Activated CD4-positive, alpha-beta T cell treated with anti-CD3 and anti-CD28 coated beads for 36 hours (primary cell): ENCODE results near the gene VMP1. TPM values are rescaled to one million over a fixed set of nuclear protein-coding genes. Genes with fewer than 3 reads are reported as not detected.
A peak's percentile ranks its signal among the peaks of the same experiment; 100 is the strongest.
"Not testable (repeated sequence)": the region's sequence is repeated elsewhere in the genome, so short reads cannot be mapped to it uniquely, and the experiment has no call there.

Source experiments
- ATAC-seq: fragments of 200-7000 bp; cut with Tn5 transposase; one replicate; pipeline ENCODE4 v1.10.0; 2021; ENCODE audit warnings: mild to moderate bottlenecking, moderate library complexity
- CTCF ChIA-PET: fragments of 350-600 bp; sonication (Branson Sonifier 250); formaldehyde crosslinking; loops from one replicate; lab custom pipeline; 2021; ENCODE audit warnings: antibody characterized with exemption; lab: Charles Lee
- POLR2A ChIA-PET: fragments of 350-600 bp; sonication (Branson Sonifier 250); formaldehyde crosslinking; loops from one replicate; lab custom pipeline; 2021; ENCODE audit warnings: antibody characterized with exemption, inconsistent platforms; lab: Charles Lee
- DNase-seq: peaks from one replicate; pipeline ENCODE4 v3.0.0-alpha.2; 2020
- H3K27ac Mint-ChIP-seq: one replicate; pipeline ENCODE4 v1.8.0; 2021; ENCODE audit warnings: mixed read lengths
- H3K27me3 Mint-ChIP-seq: one replicate; pipeline ENCODE4 v1.8.0; 2021; ENCODE audit warnings: mixed read lengths
- H3K36me3 Mint-ChIP-seq: one replicate; pipeline ENCODE4 v1.8.0; 2021; ENCODE audit warnings: low read depth, mixed read lengths
- H3K4me1 Mint-ChIP-seq: one replicate; pipeline ENCODE4 v1.8.0; 2021; ENCODE audit warnings: mixed read lengths
- H3K4me3 Mint-ChIP-seq: one replicate; pipeline ENCODE4 v1.8.0; 2021; ENCODE audit warnings: mild to moderate bottlenecking, moderate library complexity, mixed read lengths
- H3K9me3 Mint-ChIP-seq: one replicate; pipeline ENCODE4 v1.8.0; 2021; ENCODE audit warnings: low read depth, mixed read lengths
- intact Hi-C, 2 experiments: fragments of 100-400 bp; cut with DNase I in 1 of 2; cut with micrococcal nuclease in 1 of 2; formaldehyde crosslinking; loops; one replicate each; pipeline versions ENCODE4 v1.14.2 to v1.15.1; 2022 to 2024; cut with DNase I, micrococcal nuclease
- total RNA-seq, 2 experiments: library from RNA; stranded (reverse); gene quantifications; one replicate each; pipeline ENCODE4 v1.2.3, GENCODE V29; 2021

The VMP1 gene
- total RNA-seq, 2 experiments from 2014 or later: 378 to 402 TPM

DNA sequence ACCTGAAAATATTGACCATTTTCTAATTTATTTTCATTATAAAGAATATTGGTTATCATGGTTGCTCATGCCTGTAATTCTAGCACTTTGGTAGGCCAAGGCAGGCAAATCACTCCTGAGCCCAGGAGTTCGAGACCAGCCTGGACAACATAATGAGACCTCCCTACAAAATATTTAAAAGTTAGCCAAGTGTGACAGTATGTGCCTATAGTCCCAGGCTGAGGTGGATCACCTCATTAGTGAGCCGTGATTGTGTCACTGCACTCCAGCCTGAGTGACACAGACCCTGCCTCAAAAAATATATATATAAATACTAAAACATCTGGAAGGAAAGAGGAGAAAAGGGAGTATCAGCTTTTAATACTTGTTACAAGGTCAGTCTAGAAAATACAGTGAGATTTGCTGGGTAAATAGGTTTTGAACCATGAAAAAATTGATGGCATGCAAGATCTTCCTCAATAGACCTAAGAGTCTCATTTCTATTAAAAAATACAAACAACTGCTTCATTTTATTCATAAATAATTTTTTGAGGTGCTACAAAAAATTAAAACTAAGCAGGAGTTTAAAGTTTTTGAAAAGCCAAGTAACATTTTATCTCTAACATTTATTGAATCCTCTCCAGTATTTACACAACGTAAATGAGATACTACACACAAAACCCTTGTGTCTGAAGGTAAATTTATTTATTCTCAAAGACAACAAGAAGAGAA is 137.6 kb downstream of the VMP1 start:
- Mint-ChIP-seq H3K4me3 (peak overlapping the region; percentile 100), H3K27me3 (peaks cover 2% of the 10 kb centered on the region), H3K36me3 (peaks cover 39% of the 10 kb centered on the region), H3K9me3 (no peaks in the 10 kb centered on the region), H3K27ac (peak overlapping the region; percentile 100), H3K4me1 (peaks cover 75% of the 10 kb centered on the region)
- intact Hi-C loops: loop anchor here (1.0 to 10.0 kb wide), 11 partner anchors 20 to 1508 kb away; partner anchors contain the start of genes RPS6KB1 (in 2 of the 2), TUBD1 (in 2 of the 2), CLTC (in 1 of the 2) and PTRH2 (in 1 of the 2)
- ChIA-PET POLR2A (interaction anchor here (0.6 to 4.4 kb wide), 5 partner anchors 7 to 91 kb away, joined by 3 to 39 read pairs (median 5); no protein-coding TSS in a partner anchor), CTCF (interaction anchor here (0.6 to 6.5 kb wide), 6 partner anchors 8 to 518 kb away, joined by 3 to 73 read pairs (median 6); no protein-coding TSS in a partner anchor)
- DNase-seq (no peak), ATAC-seq (no peak)

DNA sequence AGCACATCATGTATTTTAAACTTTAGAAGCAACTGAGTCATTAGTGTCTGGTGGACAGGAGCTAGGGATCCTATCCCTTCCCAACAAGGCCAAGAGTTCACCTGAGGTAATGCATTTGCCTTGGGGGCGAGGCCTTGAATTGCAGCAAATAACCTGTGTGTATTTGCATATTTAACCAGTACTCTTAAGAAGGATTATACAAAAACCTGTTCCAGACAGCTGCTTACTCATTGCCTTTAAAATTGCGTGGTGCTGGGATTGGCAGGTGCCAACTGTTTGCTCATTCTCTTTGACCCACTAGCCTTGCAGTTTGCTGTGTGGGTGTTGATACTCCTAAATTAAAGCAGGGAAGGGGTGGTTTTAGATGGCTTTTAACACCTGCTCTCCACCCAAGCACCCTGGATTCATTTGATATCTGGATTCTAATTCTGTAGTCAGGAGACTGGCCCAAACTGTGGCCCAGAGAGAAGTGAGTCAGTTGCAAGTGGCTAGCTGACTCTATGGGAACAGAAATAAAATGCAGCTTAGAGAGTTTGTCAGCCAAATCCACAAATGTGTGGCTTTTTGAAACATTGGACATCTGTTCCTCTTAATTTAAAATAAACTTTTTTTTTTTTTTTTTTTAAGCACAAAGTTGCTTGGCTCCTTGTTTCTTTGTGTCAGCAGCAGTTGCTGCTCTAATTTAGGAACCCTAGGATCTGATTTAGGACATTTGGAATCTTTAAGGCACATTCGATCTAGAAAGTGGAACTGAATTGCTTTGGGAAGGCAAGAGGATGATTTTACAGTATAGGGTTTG is 138.3 kb downstream of the VMP1 start:
- Mint-ChIP-seq H3K27me3 (peaks cover 2% of the 10 kb centered on the region), H3K9me3 (no peaks in the 10 kb centered on the region), H3K4me3 (peak overlapping the region; percentile 46), H3K36me3 (peaks cover 32% of the 10 kb centered on the region), H3K4me1 (peaks cover 75% of the 10 kb centered on the region), H3K27ac (peak overlapping the region; percentile 90)
- ChIA-PET CTCF (interaction anchor here (0.6 to 6.5 kb wide), 7 partner anchors 7 to 518 kb away, joined by 3 to 73 read pairs (median 4); no protein-coding TSS in a partner anchor), POLR2A (interaction anchor here (0.6 to 4.4 kb wide), 7 partner anchors 8 to 94 kb away, joined by 3 to 39 read pairs (median 3); no protein-coding TSS in a partner anchor)
- intact Hi-C loops: loop anchor here (1.0 to 10.0 kb wide), 6 partner anchors 47 to 485 kb away; partner anchors contain the start of genes RPS6KB1 (in 2 of the 2), TUBD1 (in 2 of the 2), PTRH2 (in 1 of the 2) and VMP1 (in 1 of the 2)
- peak; percentile 66 for DNase-seq
- ATAC-seq: peak; percentile 10

- Mint-ChIP-seq H3K4me1 (peaks cover 73% of the 10 kb centered on the region), H3K36me3 (peaks cover 24% of the 10 kb centered on the region), H3K27ac (peak overlapping the region; percentile 87), H3K9me3 (no peaks in the 10 kb centered on the region), H3K4me3 (peak overlapping the region; percentile 46), H3K27me3 (no peaks in the 10 kb centered on the region)
- peak; percentile 21 for ATAC-seq
- ChIA-PET CTCF (interaction anchor here (0.5 to 6.5 kb wide), 7 partner anchors 9 to 94 kb away, joined by 3 to 73 read pairs (median 3); no protein-coding TSS in a partner anchor), POLR2A (interaction anchor here (0.9 to 4.4 kb wide), 6 partner anchors 9 to 95 kb away, joined by 3 to 39 read pairs (median 4); no protein-coding TSS in a partner anchor)
- no peak for DNase-seq
- intact Hi-C loops: loop anchor here (1.0 to 10.0 kb wide), 4 partner anchors 46 to 188 kb away; partner anchors contain the start of genes PTRH2 (in 1 of the 2), RPS6KB1 (in 1 of the 2), TUBD1 (in 1 of the 2) and VMP1 (in 1 of the 2)
Measured at GRCh38 chr17:59846394-59847165, 139.1 kb downstream of the VMP1 start.

- Mint-ChIP-seq H3K4me1 (peaks cover 78% of the 10 kb centered on the region), H3K9me3 (no peaks in the 10 kb centered on the region), H3K27ac (no peak overlapping the region), H3K4me3 (no peak overlapping the region), H3K36me3 (peaks cover 10% of the 10 kb centered on the region), H3K27me3 (no peaks in the 10 kb centered on the region)
- intact Hi-C loops: loop anchor here in 1 of 2 experiments (5.0 to 10.0 kb wide), 3 partner anchors 44 to 186 kb away; partner anchors contain the start of genes PTRH2, RPS6KB1, TUBD1 and VMP1
- ATAC-seq: no peak
- ChIA-PET POLR2A (interaction anchor here (0.7 to 4.4 kb wide), 6 partner anchors 9 to 62 kb away, joined by 3 to 39 read pairs (median 4); no protein-coding TSS in a partner anchor), CTCF (interaction anchor here (1.0 to 6.5 kb wide), 6 partner anchors 11 to 100 kb away, joined by 3 to 73 read pairs (median 4); no protein-coding TSS in a partner anchor)
- DNase-seq: no peak
Measured at GRCh38 chr17:59848385-59848668, 140.9 kb downstream of the VMP1 start.

GRCh38 chr17:59848778-59849177 is 141.3 kb downstream of the VMP1 start:
- H3K27ac Mint-ChIP-seq: peak overlapping the region; percentile 82
- DNase-seq: peak; percentile 82
- H3K9me3 Mint-ChIP-seq: no peaks in the 10 kb centered on the region
- intact Hi-C loops: loop anchor here in 1 of 2 experiments (5.0 to 10.0 kb wide), 3 partner anchors 44 to 186 kb away; partner anchors contain the start of genes PTRH2, RPS6KB1, TUBD1 and VMP1
- ATAC-seq: peak; percentile 14
- H3K36me3 Mint-ChIP-seq: peaks cover 7% of the 10 kb centered on the region
- ChIA-PET POLR2A (interaction anchor here (0.7 to 4.4 kb wide), 7 partner anchors 8 to 107 kb away, joined by 3 to 39 read pairs (median 5); no protein-coding TSS in a partner anchor), CTCF (interaction anchor here (0.6 to 6.5 kb wide), 7 partner anchors 10 to 100 kb away, joined by 3 to 73 read pairs (median 3); no protein-coding TSS in a partner anchor)
- peaks cover 78% of the 10 kb centered on the region for H3K4me1 Mint-ChIP-seq
- peak overlapping the region; percentile 46 for H3K4me3 Mint-ChIP-seq
- H3K27me3 Mint-ChIP-seq: no peaks in the 10 kb centered on the region

DNA sequence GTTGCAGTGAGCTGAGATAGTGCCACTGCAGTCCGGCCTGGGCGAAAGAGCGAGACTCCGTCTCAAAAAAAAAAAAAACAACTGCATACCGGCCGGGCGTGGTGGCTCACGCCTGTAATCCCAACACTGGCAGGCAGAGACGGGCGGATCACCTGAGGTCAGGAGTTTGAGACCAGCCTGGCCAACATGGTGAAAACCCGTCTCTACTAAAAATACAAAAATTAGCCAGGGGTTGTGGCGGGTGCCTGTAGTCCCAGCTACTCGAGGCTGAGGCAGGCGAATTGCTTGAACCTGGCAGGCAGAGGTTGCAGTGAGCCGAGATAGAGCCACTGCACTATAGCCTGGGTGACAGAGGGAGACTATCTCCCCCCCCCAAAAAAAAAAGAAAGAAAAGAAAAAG is 142.9 kb downstream of the VMP1 start:
- H3K36me3 Mint-ChIP-seq, H3K27me3 Mint-ChIP-seq, DNase-seq, ATAC-seq, H3K4me3 Mint-ChIP-seq, H3K9me3 Mint-ChIP-seq, H3K27ac Mint-ChIP-seq, intact Hi-C loops: not testable (repeated sequence)
- CTCF ChIA-PET: interaction anchor here (0.6 to 6.5 kb wide), 6 partner anchors 9 to 188 kb away, joined by 3 to 73 read pairs (median 3); no protein-coding TSS in a partner anchor
- peaks cover 64% of the 10 kb centered on the region for H3K4me1 Mint-ChIP-seq
- POLR2A ChIA-PET: interaction anchor here (0.6 to 1.3 kb wide), 3 partner anchors 10 to 1134 kb away, joined by 3 to 4 read pairs (median 3); no protein-coding TSS in a partner anchor

- no peak for ATAC-seq
- Mint-ChIP-seq H3K27ac (no peak overlapping the region), H3K9me3 (no peaks in the 10 kb centered on the region), H3K4me1 (peaks cover 54% of the 10 kb centered on the region), H3K36me3 (peaks cover 3% of the 10 kb centered on the region), H3K4me3 (no peak overlapping the region), H3K27me3 (no peaks in the 10 kb centered on the region)
- POLR2A ChIA-PET: no interaction called here
- intact Hi-C loops: no loop called here
- DNase-seq: no peak
- CTCF ChIA-PET: interaction anchor here (1.1 to 1.5 kb wide), 3 partner anchors 10 to 21 kb away, joined by 3 to 5 read pairs (median 3); no protein-coding TSS in a partner anchor
Measured at GRCh38 chr17:59851439-59852375, 144.3 kb downstream of the VMP1 start.

- ATAC-seq, H3K36me3 Mint-ChIP-seq, H3K9me3 Mint-ChIP-seq, H3K27me3 Mint-ChIP-seq, intact Hi-C loops, DNase-seq: not testable (repeated sequence)
- peak overlapping the region; percentile 64 for H3K27ac Mint-ChIP-seq
- peaks cover 50% of the 10 kb centered on the region for H3K4me1 Mint-ChIP-seq
- ChIA-PET POLR2A (interaction anchor here (0.5 to 1.3 kb wide), 5 partner anchors 15 to 101 kb away, joined by 3 to 6 read pairs (median 5); no protein-coding TSS in a partner anchor), CTCF (interaction anchor here (1.2 to 1.5 kb wide), 2 partner anchors 7 to 16 kb away, joined by 3 to 4 read pairs; no protein-coding TSS in a partner anchor)
- peak overlapping the region; percentile 10 for H3K4me3 Mint-ChIP-seq
Measured at GRCh38 chr17:59852847-59853167, 145.4 kb downstream of the VMP1 start.
